ENCODE data around the gene BARX1.

GRCh38 chr9:93909242-93909616 lies 45.9 kb downstream of the BARX1 start:
- no peak for TF ChIP-seq EZH2 (IDR thresholded peaks at IDR 0.05; ENCODE audit: insufficient read depth, poor library complexity, severe bottlenecking)
- no peak for TF ChIP-seq EZH2phosphoT487 (IDR thresholded peaks at IDR 0.05; ENCODE audit: insufficient read depth, low read depth)

Measured in GM23248 (cell line).